GM12873 (cell line): ENCODE results near the gene ZNF619.

Experiments
- TF ChIP-seq, protein P1 (sequence below): IDR thresholded peaks from 2 replicates; pipeline ENCODE4 v1.5.1; 2012; ENCODE audit warnings: low read depth, mild to moderate bottlenecking, moderate library complexity, low read length, control low read depth; ENCODE audit not compliant: insufficient read depth; ENCODE audit errors: missing control alignments

Gene ZNF619

GRCh38 chr3:40470701-40471100 is 6.2 kb upstream of the ZNF619 start:
- TF ChIP-seq, protein P1, sequence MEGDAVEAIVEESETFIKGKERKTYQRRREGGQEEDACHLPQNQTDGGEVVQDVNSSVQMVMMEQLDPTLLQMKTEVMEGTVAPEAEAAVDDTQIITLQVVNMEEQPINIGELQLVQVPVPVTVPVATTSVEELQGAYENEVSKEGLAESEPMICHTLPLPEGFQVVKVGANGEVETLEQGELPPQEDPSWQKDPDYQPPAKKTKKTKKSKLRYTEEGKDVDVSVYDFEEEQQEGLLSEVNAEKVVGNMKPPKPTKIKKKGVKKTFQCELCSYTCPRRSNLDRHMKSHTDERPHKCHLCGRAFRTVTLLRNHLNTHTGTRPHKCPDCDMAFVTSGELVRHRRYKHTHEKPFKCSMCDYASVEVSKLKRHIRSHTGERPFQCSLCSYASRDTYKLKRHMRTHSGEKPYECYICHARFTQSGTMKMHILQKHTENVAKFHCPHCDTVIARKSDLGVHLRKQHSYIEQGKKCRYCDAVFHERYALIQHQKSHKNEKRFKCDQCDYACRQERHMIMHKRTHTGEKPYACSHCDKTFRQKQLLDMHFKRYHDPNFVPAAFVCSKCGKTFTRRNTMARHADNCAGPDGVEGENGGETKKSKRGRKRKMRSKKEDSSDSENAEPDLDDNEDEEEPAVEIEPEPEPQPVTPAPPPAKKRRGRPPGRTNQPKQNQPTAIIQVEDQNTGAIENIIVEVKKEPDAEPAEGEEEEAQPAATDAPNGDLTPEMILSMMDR, result no peak

DNA sequence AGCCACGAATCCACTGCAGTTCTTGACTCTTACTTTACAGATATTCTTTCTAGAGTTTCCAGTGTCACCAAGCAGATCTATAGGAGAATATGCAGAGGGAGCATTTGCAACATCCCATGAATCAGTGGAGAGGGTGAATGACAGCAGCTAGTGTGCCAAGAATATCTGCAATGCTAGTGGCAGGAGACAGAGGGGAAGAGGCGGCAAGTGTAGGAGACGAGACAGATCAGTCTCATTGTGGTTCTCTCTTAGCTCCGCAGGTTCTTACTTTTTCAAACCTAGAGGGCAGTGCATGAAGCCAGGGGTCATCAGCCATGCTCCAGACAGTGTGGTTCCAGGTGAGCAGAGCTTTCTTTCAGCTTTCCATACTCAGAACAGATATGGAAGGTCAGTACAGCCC is 744 bp downstream of the ZNF619 start:
- TF ChIP-seq, protein P1, result peak; percentile 5

DNA sequence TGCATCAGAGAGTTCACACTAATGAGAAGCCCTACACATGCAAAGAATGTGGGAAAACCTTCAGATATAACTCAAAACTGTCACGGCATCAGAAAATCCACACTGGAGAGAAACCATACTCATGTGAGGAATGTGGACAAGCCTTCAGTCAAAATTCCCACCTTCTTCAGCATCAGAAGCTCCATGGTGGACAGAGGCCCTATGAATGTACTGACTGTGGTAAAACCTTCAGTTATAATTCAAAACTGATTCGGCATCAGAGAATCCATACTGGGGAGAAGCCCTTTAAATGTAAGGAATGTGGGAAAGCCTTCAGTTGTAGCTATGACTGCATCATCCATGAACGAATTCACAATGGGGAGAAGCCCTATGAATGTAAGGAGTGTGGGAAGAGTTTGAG is 10.2 kb downstream of the ZNF619 start:
- TF ChIP-seq, protein P1, result no peak

GRCh38 chr3:40490916-40491315 is 14.0 kb downstream of the ZNF619 start:
- TF ChIP-seq, protein P1, result no peak

- TF ChIP-seq, protein P1, result no peak
Measured at GRCh38 chr3:40494698-40495097, 17.8 kb downstream of the ZNF619 start.

DNA sequence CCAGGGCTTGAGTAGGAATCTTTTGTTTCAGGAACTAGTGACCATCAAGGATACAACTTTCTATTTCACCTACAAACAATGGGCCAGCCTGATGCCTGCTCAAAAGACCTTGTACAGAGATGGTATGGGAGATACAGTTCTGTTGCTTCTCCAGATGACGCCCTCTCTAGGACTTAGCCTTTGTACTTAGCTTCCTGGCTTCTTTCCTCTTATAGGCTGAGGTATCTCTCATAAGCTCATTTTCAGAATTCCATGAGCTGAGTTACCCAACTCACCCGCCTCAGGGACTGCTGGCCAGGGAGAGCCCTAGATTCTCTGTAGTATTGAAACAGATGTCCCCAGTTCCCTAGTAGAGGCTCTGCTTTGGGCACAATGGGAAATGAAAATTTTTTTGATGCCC is 20.4 kb downstream of the ZNF619 start:
- TF ChIP-seq, protein P1, result no peak

GRCh38 chr3:40499952-40500351 is 23.0 kb downstream of the ZNF619 start:
- TF ChIP-seq, protein P1, result no peak
